Fibroblast of lung (primary cell): ENCODE measurements around the gene PRDM7. TPM values are rescaled to one million over a fixed set of nuclear protein-coding genes. Genes with fewer than 3 reads are reported as not detected.
"Not testable (repeated sequence)": the region's sequence is repeated elsewhere in the genome, so short reads cannot be mapped to it uniquely, and the experiment has no call there.

Experiments used
- DNase-seq, 2 donors: peaks; one replicate each; pipeline versions ENCODE4 v3.0.0 to v3.0.0-alpha.2; 2010; ENCODE audit warnings: low read depth in 2 of 2
- H2AFZ ChIP-seq: 2 replicates; pipeline ENCODE4 v1.5.1; 2012; ENCODE audit warnings: low read length, control low read depth, inconsistent platforms
- H3K27ac ChIP-seq: 2 replicates; pipeline ENCODE4 v1.5.1; 2011; ENCODE audit warnings: low read length, control low read depth; ENCODE audit not compliant: insufficient read depth
- H3K27me3 ChIP-seq: 2 replicates; pipeline ENCODE4 v1.5.1; 2011; ENCODE audit warnings: mild to moderate bottlenecking, low read length; ENCODE audit not compliant: control insufficient read depth, insufficient read depth
- H3K36me3 ChIP-seq: 2 replicates; pipeline ENCODE4 v1.5.1; 2011; ENCODE audit warnings: low read length; ENCODE audit not compliant: control insufficient read depth, insufficient read depth
- H3K4me1 ChIP-seq: 2 replicates; pipeline ENCODE4 v1.5.1; 2011; ENCODE audit warnings: low read length; ENCODE audit not compliant: control insufficient read depth, insufficient read depth; ENCODE audit errors: extremely low read depth
- H3K4me2 ChIP-seq: 2 replicates; pipeline ENCODE4 v1.5.1; 2011; ENCODE audit warnings: low read length, control low read depth; ENCODE audit not compliant: insufficient read depth; ENCODE audit errors: extremely low read depth
- H3K4me3 ChIP-seq, 4 experiments: fragments of 200-600 bp in 1 of 4; sonication (generic) in 1 of 4; replicated peaks in 1 of 4; 2 replicates each; pipeline ENCODE4 v1.5.1; 2011 to 2016; ENCODE audit warnings: low read length in 4 of 4, low read depth in 3 of 4, mild to moderate bottlenecking in 3 of 4, control low read depth in 2 of 4, inconsistent platforms in 1 of 4, mixed read lengths in 1 of 4; ENCODE audit not compliant: insufficient read depth in 1 of 4; ENCODE audit errors: control extremely low read depth in 1 of 4
- H3K79me2 ChIP-seq: 2 replicates; pipeline ENCODE4 v1.5.1; 2012; ENCODE audit warnings: mild to moderate bottlenecking, low read length, inconsistent platforms; ENCODE audit not compliant: control insufficient read depth, insufficient read depth
- H3K9ac ChIP-seq: 2 replicates; pipeline ENCODE4 v1.5.1; 2011; ENCODE audit warnings: mild to moderate bottlenecking, low read length, control low read depth; ENCODE audit not compliant: insufficient read depth
- H3K9me3 ChIP-seq: 2 replicates; pipeline ENCODE4 v1.5.1; 2012; ENCODE audit warnings: low read depth, low read length; ENCODE audit not compliant: control insufficient read depth, insufficient read depth
- H4K20me1 ChIP-seq: 2 replicates; pipeline ENCODE4 v1.5.1; 2011; ENCODE audit warnings: low read length; ENCODE audit not compliant: control insufficient read depth, insufficient read depth; ENCODE audit errors: extremely low read depth
- EZH2 ChIP-seq: IDR thresholded peaks from 2 replicates; pipeline ENCODE4 v1.5.1; 2012; ENCODE audit warnings: low read length, control low read depth, mild to moderate bottlenecking; ENCODE audit errors: missing control alignments
- polyA plus RNA-seq, 2 donors: library from polyadenylated mRNA; depleted of rRNA in 1 of 2; stranded (reverse) in 1 of 2; unstranded in 1 of 2; fragments of >200 nt; gene quantifications; 2 replicates each; pipeline ENCODE4 v1.2.1, GENCODE V29; 2011 to 2012; ENCODE audit warnings: missing spikeins in 1 of 2
- total RNA-seq: library from RNA; depleted of rRNA; stranded (reverse); fragments of >200 nt; gene quantifications from 2 replicates; pipeline ENCODE4 v1.2.1, GENCODE V29; 2014
- TF ChIP-seq, protein P1 (sequence below), 2 donors: IDR thresholded peaks in 1 of 2; conservative IDR thresholded peaks in 1 of 2; 1 replicate in 1 of 2; 2 replicates in 1 of 2; pipeline ENCODE4 v1.5.1; 2011 to 2012; ENCODE audit warnings: low read length in 2 of 2, control low read depth in 1 of 2, inconsistent platforms in 1 of 2, low read depth in 1 of 2, mild to moderate bottlenecking in 1 of 2

The PRDM7 gene
- total and polyA plus RNA-seq, 2 donors (not counting 1 experiment from before 2014, with no cell fraction given) = not detected

DNA sequence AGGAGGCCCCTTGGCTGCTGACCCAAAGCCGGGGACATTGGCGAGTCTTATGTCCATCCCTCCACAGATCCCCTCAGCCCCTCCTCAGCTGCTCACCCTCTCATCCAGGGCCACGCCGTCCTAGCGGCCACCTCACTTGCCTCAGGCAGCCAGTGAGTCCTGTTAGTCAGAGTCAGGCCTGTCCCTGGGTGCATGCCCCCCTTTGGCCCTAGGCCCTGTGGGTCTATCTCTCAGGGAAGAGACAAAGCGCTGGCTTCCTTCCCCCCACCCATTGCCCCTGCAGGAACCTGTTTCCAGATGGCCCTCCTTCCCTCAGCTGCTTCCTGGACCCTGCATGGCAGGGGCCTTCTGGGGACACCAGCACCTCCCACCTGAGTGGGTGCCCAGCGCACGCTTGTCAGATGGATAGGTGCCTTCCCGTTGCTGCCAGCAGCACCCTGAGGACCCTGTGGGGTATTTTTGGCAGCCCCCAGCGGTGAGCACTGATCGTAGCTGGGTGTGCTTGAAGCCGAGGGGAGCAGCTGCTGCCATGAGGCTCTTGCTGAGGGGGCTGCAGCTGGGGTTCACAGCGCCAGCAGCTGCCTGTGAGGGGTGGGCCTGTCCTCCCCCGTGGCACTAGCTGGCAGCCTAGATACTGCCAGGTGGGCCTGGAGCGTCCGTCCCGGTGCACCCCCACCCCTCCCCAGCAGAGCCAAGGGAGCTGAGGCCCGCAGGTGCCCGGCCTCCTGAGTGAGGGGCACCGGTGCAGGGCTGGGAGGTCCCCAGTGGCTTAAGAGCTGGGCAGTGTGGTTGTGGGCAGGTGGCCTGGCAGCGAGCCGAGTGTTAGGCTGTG lies 66.2 kb downstream of the PRDM7 start:
- H3K4me3 ChIP-seq = no peak overlapping the region
- no peak for DNase-seq
- H3K4me2 ChIP-seq = no peak overlapping the region

DNA sequence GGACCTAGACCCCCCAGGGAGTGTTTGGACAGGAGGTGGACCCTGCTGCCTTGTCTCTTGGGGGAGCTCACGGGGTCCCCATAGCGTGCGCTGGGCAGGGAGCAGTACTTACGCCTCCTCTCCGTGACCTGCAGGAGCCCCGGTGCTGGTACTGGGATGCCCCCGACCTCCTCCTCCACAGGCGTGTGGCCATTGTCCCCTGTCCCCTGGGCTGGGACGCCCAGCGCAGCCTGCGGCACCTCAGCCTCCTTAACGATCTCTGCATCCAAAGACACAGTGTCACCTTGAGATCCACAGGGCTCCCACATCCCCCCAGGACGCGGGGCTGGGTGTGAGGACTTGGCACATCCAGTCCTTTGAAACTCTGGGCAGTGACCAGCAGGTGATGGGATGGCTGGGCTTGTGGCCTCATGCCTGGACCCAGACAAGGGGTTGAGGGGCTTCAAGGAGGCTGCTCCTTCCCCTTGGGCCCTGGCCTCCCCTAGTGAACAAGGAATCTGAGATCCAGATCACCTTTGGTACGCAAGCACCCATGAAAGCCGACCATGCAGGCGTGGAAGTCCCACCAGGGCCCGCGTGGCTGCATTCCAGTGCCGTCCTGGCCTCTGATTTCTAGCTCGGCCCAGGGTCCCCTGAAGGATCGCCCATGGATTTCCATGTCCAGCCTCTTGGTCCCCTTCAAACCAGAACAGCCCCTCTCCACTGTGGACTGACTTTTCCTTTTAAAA lies 67.8 kb downstream of the PRDM7 start:
- Histone ChIP-seq H3K4me2 (no peak overlapping the region), H3K27ac (no peak overlapping the region), H2AFZ (no peak overlapping the region), H3K4me3 (no peak overlapping the region), H3K27me3 (no peaks in the 10 kb centered on the region), H3K79me2 (no peaks in the 10 kb centered on the region), H3K9me3 (no peaks in the 10 kb centered on the region), H4K20me1 (no peaks in the 10 kb centered on the region), H3K9ac (no peak overlapping the region), H3K4me1 (no peaks in the 10 kb centered on the region), H3K36me3 (no peaks in the 10 kb centered on the region)
- TF ChIP-seq EZH2 = no peak
- TF ChIP-seq, protein P1, sequence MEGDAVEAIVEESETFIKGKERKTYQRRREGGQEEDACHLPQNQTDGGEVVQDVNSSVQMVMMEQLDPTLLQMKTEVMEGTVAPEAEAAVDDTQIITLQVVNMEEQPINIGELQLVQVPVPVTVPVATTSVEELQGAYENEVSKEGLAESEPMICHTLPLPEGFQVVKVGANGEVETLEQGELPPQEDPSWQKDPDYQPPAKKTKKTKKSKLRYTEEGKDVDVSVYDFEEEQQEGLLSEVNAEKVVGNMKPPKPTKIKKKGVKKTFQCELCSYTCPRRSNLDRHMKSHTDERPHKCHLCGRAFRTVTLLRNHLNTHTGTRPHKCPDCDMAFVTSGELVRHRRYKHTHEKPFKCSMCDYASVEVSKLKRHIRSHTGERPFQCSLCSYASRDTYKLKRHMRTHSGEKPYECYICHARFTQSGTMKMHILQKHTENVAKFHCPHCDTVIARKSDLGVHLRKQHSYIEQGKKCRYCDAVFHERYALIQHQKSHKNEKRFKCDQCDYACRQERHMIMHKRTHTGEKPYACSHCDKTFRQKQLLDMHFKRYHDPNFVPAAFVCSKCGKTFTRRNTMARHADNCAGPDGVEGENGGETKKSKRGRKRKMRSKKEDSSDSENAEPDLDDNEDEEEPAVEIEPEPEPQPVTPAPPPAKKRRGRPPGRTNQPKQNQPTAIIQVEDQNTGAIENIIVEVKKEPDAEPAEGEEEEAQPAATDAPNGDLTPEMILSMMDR (conservative IDR thresholded peaks at IDR 0.05 in 1 of 2, IDR thresholded peaks at IDR 0.05 in 1 of 2; ENCODE audit: low read depth in 1 of 2, low read length in 2 of 2) = no peak
- no peak for DNase-seq

More for the DNA sequence above, 66.2 kb downstream of the PRDM7 start:
- Histone ChIP-seq H4K20me1 (no peaks in the 10 kb centered on the region), H3K27me3 (no peaks in the 10 kb centered on the region), H2AFZ (no peak overlapping the region), H3K4me1 (no peaks in the 10 kb centered on the region), H3K27ac (no peak overlapping the region), H3K79me2 (no peaks in the 10 kb centered on the region), H3K9me3 (no peaks in the 10 kb centered on the region), H3K36me3 (no peaks in the 10 kb centered on the region), H3K9ac (no peak overlapping the region)
- TF ChIP-seq, protein P1 (conservative IDR thresholded peaks at IDR 0.05 in 1 of 2, IDR thresholded peaks at IDR 0.05 in 1 of 2; ENCODE audit: low read depth in 1 of 2, low read length in 2 of 2) = no peak
- no peak for TF ChIP-seq EZH2

GRCh38 chr16:90008708-90009145 lies 68.4 kb downstream of the PRDM7 start:
- Histone ChIP-seq H3K9me3 (no peaks in the 10 kb centered on the region), H3K4me3 (no peak overlapping the region), H3K27me3 (no peaks in the 10 kb centered on the region), H3K9ac (no peak overlapping the region), H3K27ac (no peak overlapping the region), H2AFZ (no peak overlapping the region), H3K4me1 (no peaks in the 10 kb centered on the region), H4K20me1 (no peaks in the 10 kb centered on the region), H3K4me2 (no peak overlapping the region), H3K36me3 (no peaks in the 10 kb centered on the region), H3K79me2 (no peaks in the 10 kb centered on the region)
- TF ChIP-seq, protein P1 (conservative IDR thresholded peaks at IDR 0.05 in 1 of 2, IDR thresholded peaks at IDR 0.05 in 1 of 2; ENCODE audit: low read depth in 1 of 2, low read length in 2 of 2) = no peak
- no peak for TF ChIP-seq EZH2
- DNase-seq = peak in 1 of 2 donors; percentile 12

- not testable (repeated sequence) for H3K79me2 ChIP-seq, H3K27ac ChIP-seq, H2AFZ ChIP-seq, H3K4me1 ChIP-seq, H3K27me3 ChIP-seq, H3K4me2 ChIP-seq, H3K9ac ChIP-seq, H3K36me3 ChIP-seq, DNase-seq, H3K4me3 ChIP-seq, H3K9me3 ChIP-seq, H4K20me1 ChIP-seq
These were observed 69.4 kb downstream of the PRDM7 start for GRCh38 chr16:90007635-90008234.
